NCI-H187 treated with DMSO at 0.1 percent for 48 hours (cell line): ENCODE results near the gene ASB2.

Experiments used
- DNase-seq: peaks from one replicate; lab custom pipeline; 2025; lab: John Stamatoyannopoulos, UW

The ASB2 gene

GRCh38 chr14:94001016-94001415 is 24.6 kb upstream of the ASB2 start:
- no peak for DNase-seq

GRCh38 chr14:94000267-94000666 is 23.9 kb upstream of the ASB2 start:
- DNase-seq, result no peak

DNA sequence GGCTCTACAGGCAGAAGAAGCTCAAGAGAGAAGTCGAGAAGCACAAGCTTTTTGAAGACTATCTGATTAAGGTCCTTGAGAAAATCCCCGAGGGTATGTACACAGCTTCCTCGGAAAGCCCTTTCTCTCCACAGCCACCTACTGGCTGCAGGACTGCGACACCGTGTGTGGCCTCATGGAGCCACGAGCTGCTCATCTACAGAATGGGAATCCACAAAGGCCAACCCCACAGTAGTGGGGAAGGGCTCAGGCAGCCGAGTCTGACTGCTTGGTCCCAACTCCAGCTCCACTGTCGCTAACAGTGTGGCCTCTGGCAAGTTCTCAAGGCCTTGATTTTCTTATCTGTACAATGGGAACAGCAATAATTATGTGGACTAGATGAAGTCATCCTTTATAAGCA is 23.2 kb upstream of the ASB2 start:
- DNase-seq, result no peak

DNA sequence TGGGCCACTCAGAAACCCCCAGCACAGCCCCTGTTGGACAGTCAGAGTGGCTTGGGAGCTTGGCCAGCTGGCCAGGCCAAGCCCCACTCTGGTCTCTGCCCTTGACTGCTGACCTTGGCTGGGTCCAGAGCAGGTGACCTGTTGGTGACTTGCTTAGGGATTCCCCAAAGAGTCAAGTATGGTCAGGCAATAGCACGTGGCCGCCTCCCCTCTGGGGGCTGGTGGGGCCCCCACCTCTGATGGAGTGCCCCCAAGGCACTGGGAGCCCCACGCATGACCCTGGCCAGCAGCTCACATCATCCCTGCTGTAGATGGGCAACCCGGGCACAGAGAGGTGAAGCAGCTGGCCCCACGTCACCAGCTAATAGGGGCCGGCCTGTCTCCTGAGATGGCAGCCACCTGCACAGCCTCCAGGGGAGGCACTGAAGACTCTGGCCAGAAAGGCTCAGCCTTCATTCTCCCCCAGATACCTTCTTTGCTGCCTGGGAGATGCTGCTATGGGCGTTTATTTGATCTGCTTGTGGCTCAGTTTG is 22.6 kb upstream of the ASB2 start:
- DNase-seq, result no peak

DNA sequence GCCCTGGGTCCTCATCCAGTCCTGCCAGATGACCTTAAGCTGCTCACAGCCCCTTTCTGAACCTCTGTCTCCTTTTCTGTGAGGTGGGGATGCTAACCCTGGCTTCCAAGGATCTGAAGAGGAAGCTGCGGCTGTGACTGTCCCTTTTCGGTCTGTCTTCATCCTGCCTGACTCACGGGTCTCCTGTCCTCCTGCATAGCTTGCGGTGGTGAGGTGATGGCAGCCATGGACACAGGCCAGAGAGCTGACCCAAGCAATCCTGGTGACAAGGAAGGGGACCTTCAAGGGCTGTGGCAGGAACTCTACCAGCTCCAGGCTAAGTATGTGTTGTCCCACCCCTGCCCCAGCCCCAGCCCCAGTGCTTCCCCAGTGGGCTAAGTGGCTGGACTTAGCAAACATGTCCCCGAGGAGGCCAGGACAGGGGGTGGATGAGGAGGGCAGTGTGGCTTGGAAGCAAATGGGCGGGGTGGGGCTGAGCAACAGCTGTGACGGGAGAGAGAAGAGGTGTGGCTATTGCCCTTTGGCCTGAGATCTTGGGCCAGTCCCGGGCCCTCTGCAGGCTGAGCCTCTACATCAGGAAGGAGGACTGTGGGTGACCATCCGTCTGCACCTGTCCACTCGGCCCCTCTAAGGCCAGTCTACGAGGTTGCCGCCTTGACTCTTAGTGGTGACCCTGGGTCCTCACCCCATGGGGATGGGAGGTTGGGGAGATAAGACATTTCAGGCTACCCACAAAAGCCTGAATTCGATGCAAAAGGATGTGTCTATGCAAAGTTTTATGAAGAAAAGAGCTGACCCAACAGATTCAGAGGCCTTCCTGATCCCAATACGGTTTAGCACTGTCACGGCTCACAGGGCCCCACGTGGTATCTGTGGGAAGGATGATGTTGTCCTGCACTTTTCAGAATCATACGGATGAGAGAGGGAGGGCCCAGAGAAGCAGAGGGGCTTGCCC is 21.8 kb upstream of the ASB2 start:
- no peak for DNase-seq

DNA sequence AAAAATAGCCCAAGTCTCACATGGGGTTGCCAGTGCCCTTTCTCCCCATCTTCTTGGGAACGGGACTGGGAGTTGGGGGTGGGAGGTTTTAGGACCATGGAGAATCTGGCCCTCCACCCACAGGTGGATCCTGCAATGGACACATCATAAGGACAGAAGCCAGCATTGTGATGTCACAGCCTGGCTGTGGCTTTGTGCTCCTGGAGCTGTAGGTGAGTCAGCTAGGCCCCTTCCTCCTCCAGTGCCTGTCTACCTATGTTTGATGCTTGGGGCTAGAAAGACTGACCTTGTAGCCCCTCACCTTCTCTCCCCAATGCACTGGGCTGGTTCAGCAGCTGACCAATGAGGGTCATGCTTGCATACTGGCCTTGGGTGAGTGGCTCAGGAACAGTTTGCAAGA is 20.7 kb upstream of the ASB2 start, which contains the start of gene CCDC197:
Gene CCDC197, plus strand, starts transcription at position 220 of the 400 bp plus-strand sequence. CDS start 831 bp downstream, outside the sequence.
- DNase-seq, result no peak

- no peak for DNase-seq
Measured at GRCh38 chr14:93996130-93996695, 19.8 kb upstream of the ASB2 start.

- no peak for DNase-seq
Measured at GRCh38 chr14:93994919-93995682, 18.7 kb upstream of the ASB2 start.

DNA sequence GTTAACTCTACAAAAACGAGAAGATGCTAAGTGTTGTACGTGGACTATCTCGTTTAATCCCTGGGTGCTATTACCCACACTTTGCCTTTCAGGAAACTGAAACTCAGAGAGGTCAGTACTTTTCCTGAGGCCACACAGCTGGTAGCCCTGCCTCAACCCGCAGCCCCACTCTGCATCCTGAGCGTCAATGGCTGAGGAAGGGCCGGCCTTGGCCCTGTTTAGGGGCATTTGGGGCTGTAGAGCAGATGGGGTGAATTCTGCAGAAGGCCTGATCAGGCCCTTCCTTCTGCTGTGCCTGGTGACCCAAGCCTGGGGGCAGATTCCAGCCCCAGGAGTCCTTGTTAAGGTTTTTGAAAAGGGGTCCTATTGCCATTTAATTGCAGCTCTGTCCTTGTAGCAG is 17.0 kb upstream of the ASB2 start:
- DNase-seq, result no peak

- no peak for DNase-seq
Measured at GRCh38 chr14:93991649-93992048, 15.3 kb upstream of the ASB2 start.

GRCh38 chr14:93991212-93991611 is 14.8 kb upstream of the ASB2 start:
- DNase-seq, result no peak

- DNase-seq, result no peak
Measured at GRCh38 chr14:93989939-93990338, 13.6 kb upstream of the ASB2 start.

DNA sequence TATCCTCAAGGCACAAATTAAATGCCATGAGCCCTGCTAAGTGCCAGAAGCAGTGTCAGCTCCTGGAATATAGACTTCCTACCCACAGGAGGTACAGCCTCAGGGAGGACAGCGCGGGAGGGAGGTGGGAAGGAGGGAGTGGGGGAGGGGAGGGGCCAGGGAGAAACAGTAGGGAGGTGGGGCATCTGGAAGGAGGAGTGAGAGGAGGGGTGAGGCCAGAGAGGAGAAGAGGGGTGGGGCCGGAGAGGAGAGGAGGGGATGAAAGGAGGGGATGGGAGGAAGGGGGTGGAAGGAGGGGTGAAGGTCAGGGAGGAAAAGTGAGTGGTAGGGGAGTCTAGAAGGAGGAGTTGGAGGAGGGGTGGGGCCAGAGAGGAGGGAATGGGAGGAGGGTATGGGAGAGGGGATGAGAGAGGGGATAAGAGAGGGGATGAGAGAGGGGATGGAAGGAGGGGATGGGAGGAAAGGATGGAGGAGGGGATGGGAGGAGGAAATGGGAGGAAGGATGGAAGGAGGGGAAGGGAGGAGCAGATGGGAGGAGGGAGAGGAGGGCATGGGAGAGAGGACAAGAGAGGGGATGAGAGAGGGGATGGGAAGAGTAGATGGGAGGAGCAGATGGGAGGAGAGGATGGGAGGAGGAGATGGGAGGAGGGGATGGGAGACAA is 11.6 kb upstream of the ASB2 start:
- no peak for DNase-seq

DNA sequence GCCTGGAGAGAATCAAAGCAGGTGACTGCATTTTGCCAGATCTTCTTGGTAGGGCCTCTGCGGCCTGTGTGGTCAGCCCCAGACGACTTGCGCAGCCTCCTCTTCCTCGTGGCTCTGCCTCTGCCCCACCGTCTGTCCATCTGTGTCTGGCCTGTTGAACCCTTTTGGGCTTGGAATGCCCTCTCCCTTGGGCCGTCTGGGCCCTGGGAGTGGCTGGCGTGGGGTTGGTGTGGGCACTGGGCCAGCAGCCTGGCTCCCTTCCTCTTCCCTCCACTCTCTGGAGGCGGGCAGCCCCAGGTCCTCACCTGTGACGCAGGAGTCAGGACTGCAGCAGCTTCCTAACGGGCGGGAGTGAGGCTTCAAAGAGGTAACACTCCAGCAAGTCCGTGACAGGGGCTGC is 11.0 kb upstream of the ASB2 start:
- no peak for DNase-seq

DNA sequence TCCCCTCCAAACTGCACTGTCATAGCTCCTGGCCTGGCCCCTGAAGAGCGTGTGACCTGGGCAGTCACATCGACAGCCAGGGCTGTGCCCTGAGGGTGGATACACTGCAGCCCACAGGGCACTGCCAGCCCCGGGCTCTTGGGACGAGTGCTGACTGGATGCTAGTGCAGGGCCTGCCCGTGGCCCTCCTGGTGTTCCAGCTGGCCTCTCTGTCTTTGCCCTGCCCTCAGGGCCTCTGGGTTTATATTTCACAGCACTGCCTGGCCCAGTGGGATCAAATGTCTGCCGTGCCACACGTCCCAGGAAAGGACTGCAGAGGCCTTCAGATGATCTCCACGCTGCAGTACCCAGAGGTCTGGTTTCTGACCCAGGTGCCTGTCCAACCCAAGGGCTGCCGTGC is 10.6 kb upstream of the ASB2 start:
- DNase-seq, result no peak

GRCh38 chr14:93984987-93985410 is 8.6 kb upstream of the ASB2 start:
- DNase-seq, result no peak

- no peak for DNase-seq
Measured at GRCh38 chr14:93984070-93984469, 7.7 kb upstream of the ASB2 start.

- DNase-seq, result no peak
Measured at GRCh38 chr14:93982230-93983007, 6.0 kb upstream of the ASB2 start.

DNA sequence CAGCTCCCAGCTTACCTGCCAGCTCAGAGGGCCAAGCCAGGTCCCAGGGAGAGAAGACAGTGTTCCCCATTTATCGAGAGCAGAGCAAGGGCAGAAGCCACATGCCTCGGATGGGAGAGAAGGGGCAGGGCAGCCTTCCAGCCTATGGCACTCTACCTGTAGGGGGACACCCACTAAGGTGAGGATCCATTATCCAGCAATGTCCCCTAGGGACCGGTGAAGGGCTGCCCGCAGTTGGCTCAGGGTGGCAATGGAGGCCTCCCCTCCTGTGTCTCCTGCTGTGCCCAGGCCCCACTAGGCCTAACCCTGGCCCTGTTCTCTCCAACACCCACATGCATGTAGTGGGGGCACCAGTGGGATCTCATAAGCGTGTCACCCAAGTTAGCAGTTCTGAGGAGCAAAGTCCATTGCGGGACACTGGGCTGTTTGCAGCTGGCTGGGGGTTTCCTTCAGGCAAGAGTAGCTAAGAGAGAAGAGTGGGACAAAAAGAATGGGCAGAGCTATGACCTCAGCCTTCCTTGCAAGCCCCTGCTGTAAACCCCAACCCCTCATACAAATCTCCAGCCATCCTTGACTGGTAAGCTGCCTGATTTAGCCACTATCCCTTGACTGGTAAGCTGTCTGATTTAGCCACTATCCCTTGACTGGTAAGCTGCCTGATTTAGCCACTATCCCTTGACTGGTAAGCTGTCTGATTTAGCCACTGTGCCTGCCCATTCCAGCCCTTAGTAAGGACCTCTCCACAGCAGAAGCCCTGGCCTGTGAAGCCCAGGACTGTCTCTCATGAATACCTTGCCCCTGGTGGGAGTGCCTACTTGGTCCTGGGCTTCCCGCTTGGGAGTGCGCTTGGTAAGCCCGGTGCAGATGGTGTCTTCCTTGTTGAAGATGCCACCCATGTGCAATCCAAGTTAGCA is 5.2 kb upstream of the ASB2 start:
- DNase-seq, result no peak
